HepG2 (cell line): ENCODE data around the gene PRSS27. TPM values are rescaled to one million over a fixed set of nuclear protein-coding genes. Genes with fewer than 3 reads are reported as not detected.

ENCODE experiments used
- EZH2 ChIP-seq: conservative IDR thresholded peaks from 2 replicates; pipeline ENCODE4 v1.6.1; 2012; ENCODE audit warnings: mild to moderate bottlenecking, low read depth, low read length, moderate library complexity
- GLI4 ChIP-seq: sonication (generic); formaldehyde crosslinking; IDR thresholded peaks from 2 replicates; pipeline ENCODE4 v1.5.1; 2020; ENCODE audit warnings: missing genetic modification reagents, mild to moderate bottlenecking, moderate library complexity, borderline replicate concordance
- IRF2 ChIP-seq: IDR thresholded peaks from 2 replicates; pipeline ENCODE4 v1.6.1; 2018; ENCODE audit warnings: missing genetic modification reagents, missing compliant biosample characterization
- KDM5B ChIP-seq: sonication (generic); formaldehyde crosslinking; IDR thresholded peaks from 2 replicates; pipeline ENCODE4 v1.4.0; 2020; ENCODE audit warnings: missing genetic modification reagents, mild to moderate bottlenecking, borderline replicate concordance
- KLF16 ChIP-seq, 2 experiments: sonication (generic) in 1 of 2; formaldehyde crosslinking in 1 of 2; IDR thresholded peaks; 2 replicates each; pipeline versions ENCODE4 v1.6.1 to v1.8.0; 2016 to 2023; ENCODE audit warnings: missing genetic modification reagents in 2 of 2, missing compliant biosample characterization in 1 of 2
- MAFF ChIP-seq: IDR thresholded peaks from 2 replicates; pipeline ENCODE4 v1.6.1; 2011; ENCODE audit warnings: low read depth, low read length, improper control_type of control experiment
- MLX ChIP-seq: IDR thresholded peaks from 2 replicates; pipeline ENCODE4 v1.6.1; 2016
- PAF1 ChIP-seq: IDR thresholded peaks from 2 replicates; pipeline ENCODE4 v1.6.1; 2016; ENCODE audit warnings: missing genetic modification reagents, missing compliant biosample characterization
- SMC3 ChIP-seq: IDR thresholded peaks from 2 replicates; pipeline ENCODE4 v1.6.1; 2011; ENCODE audit warnings: low read length, improper control_type of control experiment
- SSRP1 ChIP-seq: IDR thresholded peaks from 2 replicates; pipeline ENCODE4 v1.6.1; 2016; ENCODE audit warnings: control low read depth
- TERF1 ChIP-seq: sonication (generic); formaldehyde crosslinking; IDR thresholded peaks from 2 replicates; pipeline ENCODE4 v1.8.0; 2022; ENCODE audit warnings: mild to moderate bottlenecking, missing genetic modification reagents, moderate library complexity
- ZFAT ChIP-seq: sonication (generic); formaldehyde crosslinking; conservative IDR thresholded peaks from 2 replicates; pipeline ENCODE4 v1.8.1; 2023; ENCODE audit warnings: missing genetic modification reagents, inconsistent platforms
- ZFP90 ChIP-seq: sonication (generic); formaldehyde crosslinking; IDR thresholded peaks from 2 replicates; pipeline ENCODE4 v1.8.0; 2022; ENCODE audit warnings: missing genetic modification reagents, mild to moderate bottlenecking, inconsistent platforms, borderline replicate concordance
- ZMYM3 ChIP-seq: sonication (generic); formaldehyde crosslinking; IDR thresholded peaks from 2 replicates; pipeline ENCODE4 v1.5.1; 2020; ENCODE audit warnings: mild to moderate bottlenecking, missing genetic modification reagents
- ZNF17 ChIP-seq: sonication (generic); formaldehyde crosslinking; IDR thresholded peaks from 2 replicates; pipeline ENCODE4 v1.5.0; 2020; ENCODE audit warnings: mild to moderate bottlenecking, missing genetic modification reagents
- ZNF720 ChIP-seq: sonication (generic); formaldehyde crosslinking; IDR thresholded peaks from 2 replicates; pipeline ENCODE4 v1.4.0; 2020; ENCODE audit warnings: missing genetic modification reagents
- polyA plus RNA-seq, 8 experiments: library from polyadenylated mRNA; depleted of rRNA in 3 of 8; stranded (reverse) in 7 of 8; unstranded in 1 of 8; fragments of >200 nt; fragmentation: Illumina TruSeq in 4 of 8; extraction: Trizol in 4 of 8; gene quantifications; 2 replicates each; pipeline versions ENCODE4 v1.2.1 to v1.2.3, GENCODE V29; 2011 to 2016; ENCODE audit warnings: low read depth in 4 of 8, missing spikeins in 1 of 8, mixed read lengths in 1 of 8; ENCODE audit not compliant: insufficient read depth in 1 of 8
- total RNA-seq, 5 experiments: library from RNA; depleted of rRNA; stranded (reverse); fragments of >200 nt; fragmentation: Illumina TruSeq; extraction: Trizol; gene quantifications; 2 replicates each; pipeline ENCODE4 v1.2.3, GENCODE V29; 2016; ENCODE audit warnings: low read depth in 1 of 5
- TF ChIP-seq, protein P1 (sequence below): sonication (generic); formaldehyde crosslinking; IDR thresholded peaks from 2 replicates; pipeline ENCODE4 v1.8.0; 2022; ENCODE audit warnings: missing genetic modification reagents, low read depth, mild to moderate bottlenecking, borderline replicate concordance
- TF ChIP-seq, protein P2 (sequence below): sonication (generic); formaldehyde crosslinking; IDR thresholded peaks from 2 replicates; pipeline ENCODE4 v1.5.1; 2020; ENCODE audit warnings: mild to moderate bottlenecking, moderate library complexity, missing genetic modification reagents
- TF ChIP-seq, protein P3 (sequence below): sonication (generic); formaldehyde crosslinking; IDR thresholded peaks from 2 replicates; pipeline ENCODE4 v1.4.0; 2020; ENCODE audit warnings: missing genetic modification reagents
- TF ChIP-seq, protein P4 (sequence below): sonication (generic); formaldehyde crosslinking; IDR thresholded peaks from 2 replicates; pipeline ENCODE4 v1.4.0; 2020; ENCODE audit warnings: missing genetic modification reagents

Gene PRSS27
- total and polyA plus RNA-seq, 2 of the 13 experiments (the other 11 are each of a cell fraction or from before 2014, with no cell fraction given) = 0.20 to 0.73 TPM

- TF ChIP-seq MLX (CRISPR knock-in tag) = no peak
- no peak for TF ChIP-seq PAF1 (CRISPR knock-in tag)
- TF ChIP-seq, protein P1, sequence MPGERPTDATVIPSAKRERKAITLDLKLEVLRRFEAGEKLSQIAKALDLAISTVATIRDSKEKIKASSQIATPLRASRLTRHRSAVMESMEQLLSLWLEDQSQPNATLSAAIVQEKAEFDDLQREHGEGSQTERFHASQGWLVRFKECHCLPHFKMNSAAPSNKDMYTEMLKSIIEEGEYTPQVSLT = no peak
- TF ChIP-seq EZH2 = no peak
- TF ChIP-seq ZMYM3 (CRISPR knock-in tag) = 0 out of 2 replicates have a peak, but pooled peaks have one; percentile 16
- TF ChIP-seq ZNF17 = no peak
- TF ChIP-seq, protein P2, sequence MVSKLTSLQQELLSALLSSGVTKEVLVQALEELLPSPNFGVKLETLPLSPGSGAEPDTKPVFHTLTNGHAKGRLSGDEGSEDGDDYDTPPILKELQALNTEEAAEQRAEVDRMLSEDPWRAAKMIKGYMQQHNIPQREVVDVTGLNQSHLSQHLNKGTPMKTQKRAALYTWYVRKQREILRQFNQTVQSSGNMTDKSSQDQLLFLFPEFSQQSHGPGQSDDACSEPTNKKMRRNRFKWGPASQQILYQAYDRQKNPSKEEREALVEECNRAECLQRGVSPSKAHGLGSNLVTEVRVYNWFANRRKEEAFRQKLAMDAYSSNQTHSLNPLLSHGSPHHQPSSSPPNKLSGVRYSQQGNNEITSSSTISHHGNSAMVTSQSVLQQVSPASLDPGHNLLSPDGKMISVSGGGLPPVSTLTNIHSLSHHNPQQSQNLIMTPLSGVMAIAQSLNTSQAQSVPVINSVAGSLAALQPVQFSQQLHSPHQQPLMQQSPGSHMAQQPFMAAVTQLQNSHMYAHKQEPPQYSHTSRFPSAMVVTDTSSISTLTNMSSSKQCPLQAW (CRISPR knock-in tag) = no peak
- TF ChIP-seq, protein P3, sequence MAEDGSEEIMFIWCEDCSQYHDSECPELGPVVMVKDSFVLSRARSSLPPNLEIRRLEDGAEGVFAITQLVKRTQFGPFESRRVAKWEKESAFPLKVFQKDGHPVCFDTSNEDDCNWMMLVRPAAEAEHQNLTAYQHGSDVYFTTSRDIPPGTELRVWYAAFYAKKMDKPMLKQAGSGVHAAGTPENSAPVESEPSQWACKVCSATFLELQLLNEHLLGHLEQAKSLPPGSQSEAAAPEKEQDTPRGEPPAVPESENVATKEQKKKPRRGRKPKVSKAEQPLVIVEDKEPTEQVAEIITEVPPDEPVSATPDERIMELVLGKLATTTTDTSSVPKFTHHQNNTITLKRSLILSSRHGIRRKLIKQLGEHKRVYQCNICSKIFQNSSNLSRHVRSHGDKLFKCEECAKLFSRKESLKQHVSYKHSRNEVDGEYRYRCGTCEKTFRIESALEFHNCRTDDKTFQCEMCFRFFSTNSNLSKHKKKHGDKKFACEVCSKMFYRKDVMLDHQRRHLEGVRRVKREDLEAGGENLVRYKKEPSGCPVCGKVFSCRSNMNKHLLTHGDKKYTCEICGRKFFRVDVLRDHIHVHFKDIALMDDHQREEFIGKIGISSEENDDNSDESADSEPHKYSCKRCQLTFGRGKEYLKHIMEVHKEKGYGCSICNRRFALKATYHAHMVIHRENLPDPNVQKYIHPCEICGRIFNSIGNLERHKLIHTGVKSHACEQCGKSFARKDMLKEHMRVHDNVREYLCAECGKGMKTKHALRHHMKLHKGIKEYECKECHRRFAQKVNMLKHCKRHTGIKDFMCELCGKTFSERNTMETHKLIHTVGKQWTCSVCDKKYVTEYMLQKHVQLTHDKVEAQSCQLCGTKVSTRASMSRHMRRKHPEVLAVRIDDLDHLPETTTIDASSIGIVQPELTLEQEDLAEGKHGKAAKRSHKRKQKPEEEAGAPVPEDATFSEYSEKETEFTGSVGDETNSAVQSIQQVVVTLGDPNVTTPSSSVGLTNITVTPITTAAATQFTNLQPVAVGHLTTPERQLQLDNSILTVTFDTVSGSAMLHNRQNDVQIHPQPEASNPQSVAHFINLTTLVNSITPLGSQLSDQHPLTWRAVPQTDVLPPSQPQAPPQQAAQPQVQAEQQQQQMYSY (CRISPR knock-in tag) = no peak
- no peak for TF ChIP-seq ZFAT
- no peak for TF ChIP-seq ZNF720 (CRISPR knock-in tag)
- no peak for TF ChIP-seq KDM5B (CRISPR knock-in tag)
- TF ChIP-seq GLI4 = no peak
- no peak for TF ChIP-seq ZFP90 (CRISPR knock-in tag)
- no peak for TF ChIP-seq MAFF
- TF ChIP-seq IRF2 (CRISPR knock-in tag) = no peak
- TF ChIP-seq TERF1 (CRISPR knock-in tag) = no peak
- TF ChIP-seq SSRP1 (CRISPR knock-in tag) = no peak
- TF ChIP-seq, protein P4, sequence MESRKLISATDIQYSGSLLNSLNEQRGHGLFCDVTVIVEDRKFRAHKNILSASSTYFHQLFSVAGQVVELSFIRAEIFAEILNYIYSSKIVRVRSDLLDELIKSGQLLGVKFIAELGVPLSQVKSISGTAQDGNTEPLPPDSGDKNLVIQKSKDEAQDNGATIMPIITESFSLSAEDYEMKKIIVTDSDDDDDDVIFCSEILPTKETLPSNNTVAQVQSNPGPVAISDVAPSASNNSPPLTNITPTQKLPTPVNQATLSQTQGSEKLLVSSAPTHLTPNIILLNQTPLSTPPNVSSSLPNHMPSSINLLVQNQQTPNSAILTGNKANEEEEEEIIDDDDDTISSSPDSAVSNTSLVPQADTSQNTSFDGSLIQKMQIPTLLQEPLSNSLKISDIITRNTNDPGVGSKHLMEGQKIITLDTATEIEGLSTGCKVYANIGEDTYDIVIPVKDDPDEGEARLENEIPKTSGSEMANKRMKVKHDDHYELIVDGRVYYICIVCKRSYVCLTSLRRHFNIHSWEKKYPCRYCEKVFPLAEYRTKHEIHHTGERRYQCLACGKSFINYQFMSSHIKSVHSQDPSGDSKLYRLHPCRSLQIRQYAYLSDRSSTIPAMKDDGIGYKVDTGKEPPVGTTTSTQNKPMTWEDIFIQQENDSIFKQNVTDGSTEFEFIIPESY = no peak
- TF ChIP-seq SMC3 = no peak
- TF ChIP-seq KLF16 (CRISPR knock-in tag; IDR thresholded peaks at IDR 0.05) = 0 out of 4 replicates have a peak, but pooled peaks of 1 of the 2 experiments have one; percentile 42
Observed at GRCh38 chr16:2739625-2740430, 19.8 kb upstream of the PRSS27 start (continued).
